Tibial nerve (tissue), 4 donors: ENCODE data around the gene AHRR.
"Not testable (repeated sequence)": the region's sequence is repeated elsewhere in the genome, so short reads cannot be mapped to it uniquely, and the experiment has no call there.

Experiments
- CTCF ChIP-seq, 5 experiments: fragments of 200-600 bp in 3 of 5; fragments of 450-650 bp in 2 of 5; sonication (generic) in 3 of 5; IDR thresholded peaks; one replicate each; pipeline ENCODE4 v1.5.1; 2016 to 2019; ENCODE audit warnings: antibody characterized with exemption in 5 of 5, mild to moderate bottlenecking in 3 of 5, moderate library complexity in 2 of 5
- EP300 ChIP-seq, 2 donors: sonication (generic); formaldehyde crosslinking; IDR thresholded peaks; one replicate each; pipeline ENCODE4 v1.6.1; 2017; ENCODE audit warnings: antibody characterized with exemption in 2 of 2, mild to moderate bottlenecking in 1 of 2
- POLR2A ChIP-seq, 2 donors: fragments of 450-650 bp; IDR thresholded peaks; one replicate each; pipeline ENCODE4 v1.6.1; 2017; ENCODE audit warnings: antibody characterized with exemption in 2 of 2, mild to moderate bottlenecking in 2 of 2, moderate library complexity in 2 of 2

- not testable (repeated sequence) for TF ChIP-seq EP300, CTCF (IDR thresholded peaks at IDR 0.05)
- peak in 1 of 2 donors; percentile 22 for TF ChIP-seq POLR2A (IDR thresholded peaks at IDR 0.05)
Measured at GRCh38 chr5:414991-415927, 93.7 kb downstream of the AHRR start.
